Natural killer cell (primary cell): ENCODE results near the gene STAB2. TPM values are rescaled to one million over a fixed set of nuclear protein-coding genes. Genes with fewer than 3 reads are reported as not detected.

Experiments
- ATAC-seq, 3 donors: fragments of 150-1000 bp in 2 of 3; fragments of 200-7000 bp in 1 of 3; cut with Tn5 transposase; 1 replicate in 1 of 3; 2 replicates in 2 of 3; pipeline ENCODE4 v1.10.0; 2021; ENCODE audit warnings: mild to moderate bottlenecking in 2 of 3, moderate library complexity in 2 of 3
- DNase-seq, 2 donors: peaks; one replicate each; pipeline versions ENCODE4 v3.0.0 to v3.0.0-alpha.2; 2013 to 2021; ENCODE audit warnings: mixed read lengths in 1 of 2
- H3K27ac ChIP-seq: one replicate; pipeline ENCODE4 v1.5.1; 2013; ENCODE audit warnings: mild to moderate bottlenecking, low read length
- H3K27me3 ChIP-seq: one replicate; pipeline ENCODE4 v1.6.1; 2013; ENCODE audit warnings: low read length; ENCODE audit not compliant: control insufficient read depth, insufficient read depth
- H3K36me3 ChIP-seq: one replicate; pipeline ENCODE4 v1.6.1; 2013; ENCODE audit warnings: low read length; ENCODE audit not compliant: control insufficient read depth, insufficient read depth
- H3K4me1 ChIP-seq: one replicate; pipeline ENCODE4 v1.6.1; 2013; ENCODE audit warnings: low read length; ENCODE audit not compliant: control insufficient read depth, insufficient read depth
- H3K4me3 ChIP-seq: one replicate; pipeline ENCODE4 v1.5.1; 2013; ENCODE audit warnings: low read length
- H3K9me3 ChIP-seq: one replicate; pipeline ENCODE4 v1.6.1; 2013; ENCODE audit warnings: low read length; ENCODE audit not compliant: control insufficient read depth, insufficient read depth
- H3K27ac Mint-ChIP-seq, 2 donors: one replicate each; pipeline ENCODE4 v1.8.0; 2022; ENCODE audit warnings: mild to moderate bottlenecking in 2 of 2, mixed read lengths in 2 of 2, moderate library complexity in 1 of 2
- H3K27me3 Mint-ChIP-seq, 2 donors: one replicate each; pipeline ENCODE4 v1.8.0; 2022; ENCODE audit warnings: low read depth in 2 of 2, mixed read lengths in 2 of 2
- H3K36me3 Mint-ChIP-seq: one replicate; pipeline ENCODE4 v1.8.0; 2022; ENCODE audit warnings: mixed read lengths
- H3K4me1 Mint-ChIP-seq, 2 donors: one replicate each; pipeline ENCODE4 v1.8.0; 2022; ENCODE audit warnings: mixed read lengths in 2 of 2
- H3K4me3 Mint-ChIP-seq: one replicate; pipeline ENCODE4 v1.8.0; 2022; ENCODE audit warnings: mild to moderate bottlenecking, moderate library complexity, mixed read lengths
- H3K9me3 Mint-ChIP-seq, 2 donors: one replicate each; pipeline ENCODE4 v1.8.0; 2022; ENCODE audit warnings: mixed read lengths in 2 of 2
- CTCF ChIP-seq: fragments of 200-600 bp; IDR thresholded peaks from one replicate; pipeline ENCODE4 v1.8.0; 2022; ENCODE audit warnings: antibody characterized with exemption
- WGBS: methylation state at CpG from one replicate; pipeline ENCODE4 v1.1.7; 2013; ENCODE audit warnings: missing lambda C conversion rate; ENCODE audit not compliant: insufficient coverage; 5-methylcytosine and 5-hydroxymethylcytosine counted together
- intact Hi-C: fragments of 100-400 bp; cut with micrococcal nuclease; formaldehyde crosslinking; loops from one replicate; pipeline ENCODE4 v1.14.2; 2022
- total RNA-seq, 4 donors: library from RNA; stranded (reverse); fragments of 120-200 nt in 1 of 4; gene quantifications; one replicate each; pipeline versions ENCODE4 v1.2.3 to v1.2.4, GENCODE V29; 2013 to 2022

Gene STAB2
- total RNA-seq, 3 donors from 2014 or later (not counting 1 experiment from before 2014, with no cell fraction given), result not detected

- no peaks in the 10 kb centered on the region for H3K4me1 Mint-ChIP-seq
- DNase-seq (no peak), ATAC-seq (no peak)
- Histone ChIP-seq H3K27me3 (no peaks in the 10 kb centered on the region), H3K4me1 (no peaks in the 10 kb centered on the region), H3K27ac (no peak overlapping the region), H3K36me3 (peaks cover 10% of the 10 kb centered on the region), H3K4me3 (no peak overlapping the region), H3K9me3 (no peaks in the 10 kb centered on the region)
- no peak for TF ChIP-seq CTCF
- H3K4me3 Mint-ChIP-seq, result no peak overlapping the region
- H3K36me3 Mint-ChIP-seq, result no peaks in the 10 kb centered on the region
- no peak overlapping the region for H3K27ac Mint-ChIP-seq
- no peaks in the 10 kb centered on the region for H3K9me3 Mint-ChIP-seq
- 94% methylated on average over 5 of the region's 5 CpGs for WGBS
- intact Hi-C loops, result no loop called here
- no peaks in the 10 kb centered on the region for H3K27me3 Mint-ChIP-seq
Observed at GRCh38 chr12:103783744-103784664, 196.9 kb downstream of the STAB2 start.

GRCh38 chr12:103785243-103786031 lies 198.4 kb downstream of the STAB2 start:
- no peak overlapping the region for H3K27ac ChIP-seq
- H3K4me3 ChIP-seq, result no peak overlapping the region
- DNase-seq (no peak), ATAC-seq (no peak)
- Mint-ChIP-seq H3K4me1 (no peaks in the 10 kb centered on the region), H3K4me3 (no peak overlapping the region), H3K9me3 (no peaks in the 10 kb centered on the region), H3K27ac (no peak overlapping the region), H3K27me3 (no peaks in the 10 kb centered on the region), H3K36me3 (no peaks in the 10 kb centered on the region)
- WGBS, result 92% methylated on average over 2 of the region's 4 CpGs
- intact Hi-C loops, result no loop called here
- H3K36me3 ChIP-seq, result peaks cover 2% of the 10 kb centered on the region
- no peaks in the 10 kb centered on the region for H3K4me1 ChIP-seq
- no peaks in the 10 kb centered on the region for H3K9me3 ChIP-seq
- H3K27me3 ChIP-seq, result no peaks in the 10 kb centered on the region
- no peak for TF ChIP-seq CTCF

GRCh38 chr12:103786201-103786600 lies 199.1 kb downstream of the STAB2 start:
- Histone ChIP-seq H3K9me3 (no peaks in the 10 kb centered on the region), H3K36me3 (peaks cover 2% of the 10 kb centered on the region), H3K27ac (no peak overlapping the region), H3K27me3 (no peaks in the 10 kb centered on the region), H3K4me3 (no peak overlapping the region), H3K4me1 (no peaks in the 10 kb centered on the region)
- H3K4me3 Mint-ChIP-seq, result no peak overlapping the region
- no peak for ATAC-seq
- no peaks in the 10 kb centered on the region for H3K36me3 Mint-ChIP-seq
- no peaks in the 10 kb centered on the region for H3K27me3 Mint-ChIP-seq
- no peak for TF ChIP-seq CTCF
- no peak overlapping the region for H3K27ac Mint-ChIP-seq
- H3K4me1 Mint-ChIP-seq, result no peaks in the 10 kb centered on the region
- no peaks in the 10 kb centered on the region for H3K9me3 Mint-ChIP-seq
- intact Hi-C loops, result no loop called here
- no peak for DNase-seq
